HG03354 (cell line): Measurements from ENCODE around the gene GJB5.
"Not testable (repeated sequence)": the region's sequence is repeated elsewhere in the genome, so short reads cannot be mapped to it uniquely, and the experiment has no call there.

Experiments used
- ATAC-seq: cut with Tn5 transposase; IDR thresholded peaks from one replicate; pipeline ENCODE4 v1.9.1; 2021; ENCODE audit warnings: mild to moderate bottlenecking; ENCODE audit not compliant: unreplicated experiment, poor library complexity, severe bottlenecking

GJB5 gene

DNA sequence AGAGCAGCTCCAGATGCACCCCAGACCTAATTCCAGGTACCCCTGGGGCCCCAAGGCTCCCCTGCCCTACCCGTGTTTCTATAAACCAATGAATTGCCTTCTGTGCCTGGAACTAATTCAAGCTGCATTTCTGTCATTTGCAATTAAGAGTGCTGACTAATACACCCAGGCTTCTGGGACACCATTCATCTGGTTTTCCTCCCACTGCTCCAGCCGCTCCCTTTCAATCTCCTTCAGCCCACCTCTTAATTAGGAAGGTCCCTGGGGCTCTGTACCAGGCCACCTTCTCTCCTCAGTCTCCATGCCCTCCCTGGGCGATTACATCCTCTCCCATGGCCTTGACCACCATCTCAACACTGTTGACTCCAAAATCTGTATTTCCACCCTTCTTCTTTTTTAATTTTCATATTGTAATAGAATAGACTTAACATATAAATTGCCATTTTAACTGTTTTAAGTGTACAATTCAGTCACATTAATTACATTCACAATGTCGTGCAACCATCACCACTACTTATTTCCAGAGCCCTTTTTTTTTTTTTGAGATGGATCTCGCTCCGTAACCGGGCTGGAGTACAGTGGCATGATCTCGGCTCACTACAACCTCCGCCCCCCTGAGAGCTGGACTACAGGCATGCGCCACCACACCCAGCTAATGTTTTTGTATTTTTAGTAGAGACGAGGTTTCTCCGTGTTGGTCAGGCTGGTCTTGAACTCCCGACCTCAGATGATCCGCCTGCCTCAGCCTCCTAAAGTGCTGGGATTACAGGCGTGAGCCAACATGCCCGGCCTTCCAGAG is 16.9 kb downstream of the GJB5 start:
- no peak for ATAC-seq

DNA sequence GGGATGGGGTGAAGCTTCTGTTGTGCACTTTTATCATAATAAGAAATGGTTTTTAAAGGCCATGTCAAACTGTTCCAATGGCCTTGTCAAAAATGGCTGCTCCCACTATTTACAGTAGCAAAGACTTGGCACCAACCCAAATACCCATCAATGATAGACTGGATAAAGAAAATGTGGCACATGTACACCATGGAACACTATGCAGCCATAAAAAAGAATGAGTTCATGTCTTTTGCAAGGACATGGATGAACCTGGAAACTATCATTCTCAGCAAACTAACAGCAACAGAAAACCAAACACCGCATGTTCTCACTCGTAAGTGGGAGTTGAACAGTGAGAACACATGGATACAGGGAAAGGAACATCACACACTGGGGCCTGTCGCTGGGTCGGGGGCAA is 18.3 kb downstream of the GJB5 start:
- ATAC-seq: not testable (repeated sequence)

DNA sequence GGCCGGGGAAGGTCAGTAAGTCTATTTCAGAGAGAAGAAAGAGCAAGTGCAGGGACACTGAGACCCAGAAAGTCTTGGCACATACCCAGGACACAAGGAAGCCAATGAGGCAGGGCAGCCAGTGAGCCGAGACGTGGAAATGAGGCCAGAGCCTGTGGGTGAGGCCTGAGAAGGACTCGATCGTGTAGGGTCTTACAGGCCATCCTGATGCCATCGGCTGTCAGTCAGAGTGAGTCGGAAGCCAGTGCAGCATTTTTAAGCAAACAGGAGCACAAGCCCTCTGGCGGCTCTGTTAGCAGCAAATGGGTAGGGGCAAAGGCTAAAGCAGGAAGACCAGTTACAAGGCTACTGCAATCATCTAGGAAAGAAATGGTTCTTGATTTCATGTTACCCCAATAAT is 20.1 kb downstream of the GJB5 start:
- ATAC-seq: no peak

DNA sequence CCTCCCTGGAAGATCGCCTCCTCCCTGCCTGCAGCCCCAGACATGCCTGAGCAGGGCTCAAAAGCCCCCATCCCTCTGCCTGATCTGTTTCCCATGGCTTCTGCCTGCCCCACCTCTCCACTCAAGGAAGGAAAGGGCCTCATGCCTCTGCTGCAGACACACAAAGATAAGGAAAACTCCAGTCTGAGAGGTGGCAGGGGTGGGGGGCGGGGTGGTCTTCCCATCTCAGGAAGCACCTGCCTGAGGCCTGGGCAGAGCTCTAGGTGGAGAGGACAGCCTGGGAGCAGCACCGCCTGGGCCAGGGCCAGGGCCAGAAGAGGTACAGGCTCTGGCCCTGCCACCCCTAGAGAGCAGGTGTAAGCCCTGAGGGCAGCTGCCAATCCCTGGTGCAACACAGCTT is 22.1 kb downstream of the GJB5 start:
- ATAC-seq: no peak

DNA sequence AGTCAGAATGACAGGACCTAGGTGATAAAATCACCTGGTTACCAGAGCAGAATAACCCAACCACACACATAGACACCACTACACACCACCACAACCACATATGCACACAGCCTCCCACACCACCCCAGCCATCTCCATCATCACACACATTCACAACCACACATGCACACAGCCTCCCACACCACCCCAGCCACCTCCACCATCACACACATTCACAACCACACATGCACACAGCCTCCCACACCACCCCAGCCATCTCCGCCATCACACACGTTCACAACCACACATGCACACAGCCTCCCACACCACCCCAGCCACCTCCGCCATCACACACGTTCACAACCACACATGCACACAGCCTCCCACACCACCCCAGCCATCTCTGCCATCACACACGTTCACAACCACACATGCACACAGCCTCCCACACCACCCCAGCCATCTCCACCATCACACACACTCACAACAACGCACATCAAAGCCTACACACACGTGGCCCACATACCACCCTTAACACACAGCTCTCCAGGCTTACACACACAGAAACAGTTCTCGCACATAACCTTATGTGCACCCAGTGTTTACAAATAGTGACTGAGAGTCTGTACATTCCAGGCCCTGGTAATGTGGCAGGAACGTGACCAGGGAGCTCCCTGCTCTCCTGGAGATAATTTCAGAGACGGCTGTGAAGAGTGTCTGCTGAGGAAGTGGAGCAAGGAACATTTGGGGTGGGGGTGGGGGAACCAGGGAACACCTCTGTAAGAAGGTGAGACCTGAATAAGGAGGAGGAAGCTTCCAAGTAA is 22.9 kb downstream of the GJB5 start:
- no peak for ATAC-seq

DNA sequence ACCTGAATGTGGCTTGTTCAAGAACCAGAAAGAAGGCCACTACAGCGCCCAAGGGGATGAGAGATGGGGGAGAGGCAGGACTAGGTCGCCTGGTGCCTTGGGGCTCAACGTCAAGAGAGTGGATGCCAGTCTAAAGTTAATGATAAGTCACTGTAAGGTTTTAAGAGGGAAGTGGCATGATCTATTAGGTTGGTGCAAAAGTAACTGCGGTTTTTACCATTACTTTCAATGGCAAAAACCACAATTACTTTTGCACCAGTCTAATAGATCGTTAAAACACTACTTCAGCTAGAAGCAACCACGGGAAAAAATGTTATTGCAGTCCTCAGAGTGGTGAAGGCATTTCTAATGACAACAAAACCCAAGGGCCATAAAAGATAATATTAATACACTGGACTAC is 23.5 kb downstream of the GJB5 start:
- no peak for ATAC-seq

DNA sequence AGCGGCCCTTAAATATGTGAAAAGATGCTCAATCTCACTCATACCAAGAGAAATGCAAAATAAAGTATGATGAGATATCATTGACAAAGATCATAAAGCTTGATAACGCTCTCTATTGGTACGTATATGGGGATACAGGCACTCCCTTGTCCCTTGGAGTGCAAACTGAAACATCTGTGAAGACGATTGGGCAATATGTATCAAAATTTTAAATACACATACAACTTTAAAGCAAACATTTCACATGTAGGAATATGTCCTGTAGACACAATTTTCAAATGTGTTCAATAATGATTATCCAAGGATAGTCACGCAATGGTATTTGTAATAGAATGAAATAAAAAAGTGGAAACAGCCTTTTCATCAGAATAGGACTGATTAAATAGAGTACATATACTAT is 24.2 kb downstream of the GJB5 start:
- ATAC-seq: no peak

DNA sequence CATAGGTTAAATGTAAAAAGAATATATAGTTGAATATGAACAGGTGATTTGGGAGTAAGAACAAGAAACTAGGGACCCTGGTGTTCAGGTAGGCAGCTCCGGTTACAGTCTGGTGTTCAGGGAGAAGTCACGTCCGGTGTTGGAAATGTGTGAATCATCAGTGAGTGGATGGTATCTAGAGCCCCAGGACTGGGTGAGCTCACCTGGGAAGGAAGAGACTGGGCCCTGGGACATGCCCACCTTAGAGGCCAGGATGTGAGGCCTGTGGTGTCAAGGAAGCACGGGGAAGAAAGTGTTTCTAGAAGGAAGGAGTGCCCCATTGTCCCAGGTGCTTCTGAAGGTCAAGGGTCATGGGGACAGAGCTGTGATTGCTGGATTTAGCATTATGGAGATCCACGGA is 24.7 kb downstream of the GJB5 start:
- ATAC-seq: no peak

DNA sequence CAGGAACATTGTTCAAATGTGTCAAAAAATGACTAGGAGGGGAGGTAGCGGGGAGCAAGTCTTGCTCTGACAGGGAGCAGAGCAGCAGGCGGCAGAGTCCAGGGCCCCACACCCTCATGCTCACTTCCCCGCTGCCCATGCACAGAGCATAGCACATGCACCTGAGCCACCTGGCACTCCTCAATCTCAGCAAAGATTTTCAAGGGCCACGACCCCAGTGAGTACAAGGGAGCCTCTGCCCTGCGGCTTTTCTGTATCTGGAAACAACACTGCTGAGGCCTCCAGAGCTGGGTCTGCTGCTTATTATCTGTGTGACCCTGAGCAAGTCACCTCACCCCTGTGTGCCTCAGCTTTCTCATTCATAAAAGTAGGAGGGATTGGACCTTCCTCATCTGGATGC is 25.1 kb downstream of the GJB5 start:
- no peak for ATAC-seq

DNA sequence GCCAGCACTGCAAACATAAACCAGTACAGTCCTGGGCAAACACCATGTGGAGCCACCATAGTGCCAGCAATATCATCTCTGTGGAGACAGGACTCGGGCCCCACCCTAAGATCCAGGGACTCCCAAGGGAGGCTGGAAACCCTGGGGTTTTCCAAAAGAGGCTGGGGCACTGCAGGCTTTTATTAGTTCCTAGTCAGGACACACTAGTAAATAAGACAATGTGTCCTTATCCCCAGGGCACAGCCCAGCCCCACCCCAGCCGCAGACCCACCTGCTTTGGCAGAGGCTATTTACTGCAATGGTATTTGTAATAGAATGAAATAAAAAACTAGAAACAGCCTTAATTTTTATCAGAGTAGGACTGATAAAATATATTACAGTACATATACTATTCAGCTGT is 25.7 kb downstream of the GJB5 start:
- no peak for ATAC-seq

DNA sequence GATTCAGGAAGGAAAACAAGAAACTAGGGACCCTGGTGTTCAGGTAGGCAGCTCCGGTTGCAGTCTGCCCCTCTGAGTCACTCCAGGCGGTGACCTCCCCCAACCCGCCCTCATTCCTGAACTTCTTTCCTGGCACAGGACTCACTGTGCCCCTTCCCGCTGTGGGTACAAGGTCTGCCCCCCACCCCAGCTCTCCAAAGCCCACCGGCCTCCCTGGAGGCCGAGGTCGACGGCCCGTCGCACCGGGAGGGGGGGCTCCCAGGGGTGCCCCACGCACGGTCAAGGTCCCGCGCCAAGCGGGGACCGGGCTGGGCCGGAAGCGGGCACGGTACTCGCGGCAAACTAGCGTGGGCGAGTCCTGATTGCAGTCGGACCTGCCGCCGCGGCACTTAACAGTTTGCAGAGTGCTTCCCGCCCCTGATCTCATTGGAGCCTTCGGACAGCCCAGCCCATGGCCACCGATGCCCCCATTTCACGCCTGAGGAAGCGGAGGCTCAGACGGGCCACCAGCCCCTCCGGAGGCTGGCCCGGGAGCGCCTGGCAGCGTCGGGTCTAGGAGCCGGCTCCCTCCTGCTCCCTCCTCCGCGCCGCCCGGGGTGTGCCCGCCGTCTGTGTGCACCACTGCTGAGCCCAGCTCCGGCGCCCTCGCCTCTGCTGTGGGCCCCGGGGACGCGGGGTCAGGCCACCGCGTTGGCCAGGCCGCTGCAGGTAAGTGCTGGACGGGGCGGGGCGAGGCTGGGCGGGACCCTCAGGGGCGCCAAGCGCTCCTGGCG is 26.4 kb downstream of the GJB5 start, which contains the start of gene GJB3:
TSS of gene GJB3 (plus strand) at position 144 of the 773 bp plus-strand sequence. CDS start 3,549 bp downstream, outside the sequence.
- no peak for ATAC-seq

DNA sequence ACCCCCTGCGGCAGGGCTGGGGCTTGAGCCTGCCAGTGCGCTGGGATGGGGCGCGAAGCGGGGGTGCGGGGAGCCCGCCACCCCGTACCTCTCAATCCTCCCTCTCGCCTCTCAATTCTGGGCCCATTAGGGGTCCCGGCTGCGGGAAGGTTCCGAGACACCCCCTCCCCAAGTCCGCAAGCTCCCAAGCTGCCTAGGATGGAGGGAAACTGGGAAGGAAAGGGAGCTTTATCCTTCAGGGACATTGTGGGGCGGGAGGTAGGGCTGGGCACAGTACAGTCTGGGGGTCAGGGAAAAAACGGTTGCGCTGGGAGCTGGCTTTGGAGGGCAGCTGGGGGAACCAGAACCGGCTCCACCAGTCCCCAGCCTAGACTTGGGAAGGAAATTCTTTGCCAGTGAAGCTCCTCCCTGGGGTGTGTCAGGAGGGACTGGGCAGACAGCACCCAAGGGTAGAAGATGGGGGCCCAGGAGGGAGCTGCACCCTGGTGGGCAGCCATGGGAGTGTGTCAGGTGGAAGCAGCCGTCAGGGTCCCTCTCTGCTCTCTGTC is 27.1 kb downstream of the GJB5 start:
- no peak for ATAC-seq

DNA sequence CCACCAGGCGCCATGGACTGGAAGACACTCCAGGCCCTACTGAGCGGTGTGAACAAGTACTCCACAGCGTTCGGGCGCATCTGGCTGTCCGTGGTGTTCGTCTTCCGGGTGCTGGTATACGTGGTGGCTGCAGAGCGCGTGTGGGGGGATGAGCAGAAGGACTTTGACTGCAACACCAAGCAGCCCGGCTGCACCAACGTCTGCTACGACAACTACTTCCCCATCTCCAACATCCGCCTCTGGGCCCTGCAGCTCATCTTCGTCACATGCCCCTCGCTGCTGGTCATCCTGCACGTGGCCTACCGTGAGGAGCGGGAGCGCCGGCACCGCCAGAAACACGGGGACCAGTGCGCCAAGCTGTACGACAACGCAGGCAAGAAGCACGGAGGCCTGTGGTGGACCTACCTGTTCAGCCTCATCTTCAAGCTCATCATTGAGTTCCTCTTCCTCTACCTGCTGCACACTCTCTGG is 29.9 kb downstream of the GJB5 start:
- no peak for ATAC-seq

DNA sequence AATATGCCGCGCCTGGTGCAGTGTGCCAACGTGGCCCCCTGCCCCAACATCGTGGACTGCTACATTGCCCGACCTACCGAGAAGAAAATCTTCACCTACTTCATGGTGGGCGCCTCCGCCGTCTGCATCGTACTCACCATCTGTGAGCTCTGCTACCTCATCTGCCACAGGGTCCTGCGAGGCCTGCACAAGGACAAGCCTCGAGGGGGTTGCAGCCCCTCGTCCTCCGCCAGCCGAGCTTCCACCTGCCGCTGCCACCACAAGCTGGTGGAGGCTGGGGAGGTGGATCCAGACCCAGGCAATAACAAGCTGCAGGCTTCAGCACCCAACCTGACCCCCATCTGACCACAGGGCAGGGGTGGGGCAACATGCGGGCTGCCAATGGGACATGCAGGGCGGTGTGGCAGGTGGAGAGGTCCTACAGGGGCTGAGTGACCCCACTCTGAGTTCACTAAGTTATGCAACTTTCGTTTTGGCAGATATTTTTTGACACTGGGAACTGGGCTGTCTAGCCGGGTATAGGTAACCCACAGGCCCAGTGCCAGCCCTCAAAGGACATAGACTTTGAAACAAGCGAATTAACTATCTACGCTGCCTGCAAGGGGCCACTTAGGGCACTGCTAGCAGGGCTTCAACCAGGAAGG is 30.5 kb downstream of the GJB5 start:
- no peak for ATAC-seq

DNA sequence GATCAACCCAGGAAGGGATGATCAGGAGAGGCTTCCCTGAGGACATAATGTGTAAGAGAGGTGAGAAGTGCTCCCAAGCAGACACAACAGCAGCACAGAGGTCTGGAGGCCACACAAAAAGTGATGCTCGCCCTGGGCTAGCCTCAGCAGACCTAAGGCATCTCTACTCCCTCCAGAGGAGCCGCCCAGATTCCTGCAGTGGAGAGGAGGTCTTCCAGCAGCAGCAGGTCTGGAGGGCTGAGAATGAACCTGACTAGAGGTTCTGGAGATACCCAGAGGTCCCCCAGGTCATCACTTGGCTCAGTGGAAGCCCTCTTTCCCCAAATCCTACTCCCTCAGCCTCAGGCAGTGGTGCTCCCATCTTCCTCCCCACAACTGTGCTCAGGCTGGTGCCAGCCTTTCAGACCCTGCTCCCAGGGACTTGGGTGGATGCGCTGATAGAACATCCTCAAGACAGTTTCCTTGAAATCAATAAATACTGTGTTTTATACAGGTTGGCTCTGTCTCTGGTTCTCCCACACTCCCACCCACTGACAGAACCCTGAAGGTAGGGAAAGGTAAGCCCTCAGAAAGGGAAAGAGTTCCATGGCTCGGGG is 31.1 kb downstream of the GJB5 start:
- ATAC-seq: no peak

DNA sequence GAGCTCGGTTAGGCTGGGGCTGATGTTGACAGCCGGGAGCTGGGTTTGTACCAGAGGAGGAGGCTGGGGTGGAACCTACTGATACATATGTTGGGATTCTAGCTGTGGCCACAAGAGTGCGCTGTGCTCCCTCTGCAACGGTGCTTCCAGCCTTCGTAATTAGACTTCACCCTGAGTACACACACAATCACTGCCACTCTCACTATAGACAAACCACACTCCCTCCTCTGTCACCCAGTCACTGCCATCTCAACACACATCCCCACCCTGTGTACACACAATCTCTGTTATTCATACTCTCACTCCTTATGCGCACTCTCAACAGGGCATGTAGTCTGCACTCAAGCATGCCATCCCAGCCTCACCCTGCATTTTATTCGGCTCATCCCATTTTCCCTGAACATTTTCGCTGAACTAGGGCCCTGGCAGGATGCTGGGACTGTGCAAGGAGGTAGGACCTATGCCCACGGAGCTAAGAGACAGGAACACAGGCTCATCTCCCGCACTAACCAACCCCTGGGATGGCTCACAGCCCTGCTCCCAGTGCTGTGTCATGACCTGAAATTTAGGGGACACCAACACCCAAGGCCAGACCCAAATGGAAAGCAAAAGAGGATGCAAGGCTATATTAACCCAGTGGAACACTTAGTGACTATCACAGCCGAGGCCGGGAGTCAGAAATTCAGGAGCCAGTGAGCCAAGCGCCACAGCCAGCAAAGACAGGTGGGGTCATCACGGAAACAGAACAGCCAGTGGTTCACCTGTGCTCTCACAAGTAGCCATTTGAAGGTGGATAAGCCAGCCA is 31.9 kb downstream of the GJB5 start:
- no peak for ATAC-seq

DNA sequence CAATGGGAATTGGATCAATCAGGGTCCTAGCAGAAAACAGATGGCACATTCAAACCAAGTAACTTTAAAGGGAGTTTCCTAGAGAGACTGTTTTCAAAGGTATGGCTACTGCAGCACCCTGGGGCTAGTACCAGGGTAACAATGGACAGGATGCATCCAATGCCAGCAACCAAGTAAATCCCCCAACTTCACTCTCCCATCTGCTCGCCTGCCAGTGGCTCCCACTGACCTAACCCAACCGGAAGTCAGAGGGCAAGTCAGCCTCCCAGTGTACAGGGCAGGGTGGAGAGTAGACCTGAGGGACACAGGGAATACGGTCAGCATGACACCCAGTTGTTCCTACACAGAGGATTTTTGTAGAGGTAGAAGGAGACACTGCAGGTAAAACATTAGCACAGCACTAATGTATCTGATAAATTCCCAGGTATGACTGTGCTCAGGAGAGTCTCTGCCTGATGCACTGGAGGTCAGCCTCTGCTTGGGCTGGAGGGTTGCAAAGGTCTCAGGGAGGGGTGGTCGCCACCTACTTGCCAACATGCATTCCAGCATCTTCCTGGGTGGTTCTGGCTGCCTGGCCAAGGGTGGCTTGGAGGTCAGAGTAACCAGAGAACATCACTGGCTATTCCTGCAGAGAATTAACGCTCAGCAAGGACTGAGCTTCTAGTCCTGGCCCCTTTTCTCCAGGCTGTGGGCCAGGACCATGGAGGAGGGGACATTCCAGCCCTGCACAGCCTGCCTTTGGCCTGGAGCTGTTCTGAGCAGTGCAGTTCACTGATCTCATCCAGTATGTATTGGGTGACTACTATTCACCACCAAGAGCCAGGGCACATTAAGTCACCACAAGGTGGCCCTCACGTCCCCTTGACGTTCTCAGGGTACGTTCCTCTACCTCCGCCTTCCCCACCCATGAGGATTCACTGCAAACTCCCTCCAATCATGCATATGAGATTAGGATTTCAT is 32.9 kb downstream of the GJB5 start:
- no peak for ATAC-seq
